Body of pancreas (tissue), 4 donors: Measurements from ENCODE around the gene OR7G2. TPM values are rescaled to one million over a fixed set of nuclear protein-coding genes. Genes with fewer than 3 reads are reported as not detected.
"Not testable (repeated sequence)": the region's sequence is repeated elsewhere in the genome, so short reads cannot be mapped to it uniquely, and the experiment has no call there.

ENCODE experiments used
- ATAC-seq: fragments of 150-250 bp; one replicate; pipeline ENCODE4 v1.9.1; 2016
- DNase-seq, 4 donors: peaks; one replicate each; pipeline ENCODE4 v3.0.0-alpha.2; 2019
- H3K27ac ChIP-seq, 4 donors: fragments of 200-600 bp; sonication (generic); 1 replicate in 3 of 4; 2 replicates in 1 of 4; pipeline versions ENCODE4 v1.5.1 to v1.6.1; 2016 to 2019; ENCODE audit warnings: mild to moderate bottlenecking in 1 of 4, mixed read lengths in 1 of 4, moderate library complexity in 1 of 4
- H3K27me3 ChIP-seq, 2 donors: fragments of 200-600 bp; sonication (generic); one replicate each; pipeline ENCODE4 v1.6.0; 2016; ENCODE audit warnings: mild to moderate bottlenecking in 1 of 2
- H3K36me3 ChIP-seq, 2 donors: fragments of 200-600 bp; sonication (generic); replicated peaks in 1 of 2; 2 replicates each; pipeline ENCODE4 v1.5.1; 2016; ENCODE audit warnings: low read depth in 2 of 2; ENCODE audit not compliant: insufficient read depth in 1 of 2
- H3K4me1 ChIP-seq: fragments of 200-600 bp; sonication (generic); one replicate; pipeline ENCODE4 v1.6.0; 2016
- H3K4me3 ChIP-seq, 2 donors: fragments of 200-600 bp; sonication (generic); 1 replicate in 1 of 2; 2 replicates in 1 of 2; pipeline ENCODE4 v1.5.1; 2016 to 2019
- H3K9me3 ChIP-seq, 3 donors: fragments of 200-600 bp; sonication (generic); 1 replicate in 2 of 3; 2 replicates in 1 of 3; pipeline ENCODE4 v1.5.1; 2016
- CTCF ChIP-seq, 7 experiments: fragments of 450-650 bp in 4 of 7; fragments of 200-600 bp in 3 of 7; sonication (generic) in 3 of 7; IDR thresholded peaks; one replicate each; pipeline ENCODE4 v1.5.1; 2016 to 2019; ENCODE audit warnings: antibody characterized with exemption in 7 of 7
- POLR2A ChIP-seq, 3 donors: fragments of 450-650 bp; IDR thresholded peaks; one replicate each; pipeline ENCODE4 v1.6.1; 2016; ENCODE audit warnings: antibody characterized with exemption in 3 of 3, mild to moderate bottlenecking in 2 of 3
- WGBS, 2 donors: methylation state at CpG; one replicate each; pipeline ENCODE4 v1.1.5; 2017; 5-methylcytosine and 5-hydroxymethylcytosine counted together
- intact Hi-C: fragments of 100-400 bp; cut with DNase I; formaldehyde crosslinking; loops from one replicate; pipeline ENCODE4 v1.15.1; 2023
- total RNA-seq, 2 donors: library from RNA; depleted of rRNA; stranded (reverse); fragments of >200 nt; gene quantifications; one replicate each; pipeline ENCODE4 v1.1.0, GENCODE V29; 2016

Gene OR7G2
- total RNA-seq, 2 donors from 2014 or later = not detected

- Histone ChIP-seq H3K27me3 (no peaks in the 10 kb centered on the region), H3K4me3 (no peak overlapping the region), H3K27ac (no peak overlapping the region), H3K4me1 (peaks cover 6% of the 10 kb centered on the region), H3K9me3 (no peaks in the 10 kb centered on the region), H3K36me3 (no peaks in the 10 kb centered on the region)
- DNase-seq (no peak), ATAC-seq (no peak)
- intact Hi-C loops = loop anchor here (5.0 kb wide), 1 partner anchor 420 kb away; no protein-coding TSS in a partner anchor
- 79 to 82% methylated on average over 2 to 10 of the region's 10 CpGs for WGBS, 2 donors
- TF ChIP-seq CTCF (IDR thresholded peaks at IDR 0.05) = no peak
These were observed 30.4 kb downstream of the OR7G2 start for GRCh38 chr19:9076901-9077300.

- Histone ChIP-seq H3K9me3 (no peaks in the 10 kb centered on the region), H3K4me3 (no peak overlapping the region), H3K36me3 (no peaks in the 10 kb centered on the region), H3K27ac (peak overlapping the region; percentile 48 to 72 (median 66)), H3K27me3 (no peaks in the 10 kb centered on the region), H3K4me1 (peaks cover 6% of the 10 kb centered on the region)
- ATAC-seq (peak; percentile 92), DNase-seq (peak; percentile 70 to 87 (median 81))
- no peak for TF ChIP-seq POLR2A (IDR thresholded peaks at IDR 0.05)
- TF ChIP-seq CTCF (IDR thresholded peaks at IDR 0.05) = no peak
- WGBS, 2 donors = 24 to 36% methylated on average over 13 to 15 of the region's 16 CpGs
- intact Hi-C loops = loop anchor here (5.0 kb wide), 1 partner anchor 418 kb away; no protein-coding TSS in a partner anchor
These were observed 32.0 kb downstream of the OR7G2 start for GRCh38 chr19:9075064-9075949.

GRCh38 chr19:9073806-9074205 lies 33.5 kb downstream of the OR7G2 start:
- no peak for ATAC-seq
- H3K4me1 ChIP-seq = peaks cover 6% of the 10 kb centered on the region
- no peaks in the 10 kb centered on the region for H3K36me3 ChIP-seq
- TF ChIP-seq POLR2A (IDR thresholded peaks at IDR 0.05) (no peak), CTCF (IDR thresholded peaks at IDR 0.05) (no peak)
- H3K27me3 ChIP-seq = no peaks in the 10 kb centered on the region
- H3K9me3 ChIP-seq = no peaks in the 10 kb centered on the region
- 55% methylated on average over 4 to 6 of the region's 6 CpGs for WGBS, 2 donors
- no peak for DNase-seq
- H3K4me3 ChIP-seq = no peak overlapping the region
- no peak overlapping the region for H3K27ac ChIP-seq
- intact Hi-C loops = no loop called here

DNA sequence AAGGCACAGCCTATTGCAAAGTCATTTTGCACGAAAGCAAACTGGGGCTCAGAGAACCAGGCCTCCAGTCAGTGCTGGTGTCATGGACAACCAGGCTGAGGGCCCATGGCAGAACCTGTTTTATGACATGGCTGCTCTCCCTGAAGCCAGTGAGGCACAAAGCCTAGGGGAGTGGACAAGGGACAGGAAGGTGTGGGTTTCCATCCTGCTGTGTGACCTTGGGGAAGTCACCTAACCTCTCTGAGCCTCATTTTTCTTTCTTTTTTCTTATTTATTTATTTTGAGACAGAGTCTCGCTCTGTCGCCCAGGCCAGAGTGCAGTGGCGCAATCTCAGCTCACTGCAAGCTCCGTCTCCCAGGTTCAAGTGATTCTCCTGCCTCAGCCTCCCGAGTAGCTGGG lies 35.6 kb downstream of the OR7G2 start:
- H3K27me3 ChIP-seq, H3K4me3 ChIP-seq, H3K36me3 ChIP-seq, ATAC-seq, H3K4me1 ChIP-seq, H3K9me3 ChIP-seq, intact Hi-C loops, H3K27ac ChIP-seq, DNase-seq: not testable (repeated sequence)
- 73 to 86% methylated on average over 6 of the region's 6 CpGs for WGBS, 2 donors

DNA sequence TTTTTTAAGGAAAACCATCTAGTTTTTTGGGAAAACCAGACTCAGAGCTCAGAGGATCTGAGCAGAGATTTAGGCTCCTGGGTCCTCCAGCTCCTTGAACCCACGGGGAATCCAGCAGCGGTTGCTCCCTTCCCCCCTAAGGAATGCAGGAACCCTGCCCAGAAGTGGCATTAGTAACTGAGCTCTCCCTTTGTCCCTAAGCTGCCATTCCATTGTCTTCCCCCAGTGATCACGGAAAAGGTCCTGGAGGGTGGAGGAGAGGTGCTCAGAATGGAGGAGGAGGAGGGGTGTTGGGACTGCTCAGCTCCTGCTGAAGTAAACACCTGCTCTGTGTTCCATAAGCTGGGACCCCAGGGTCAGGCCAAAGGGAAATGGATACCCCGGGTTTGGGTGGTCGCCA lies 37.2 kb downstream of the OR7G2 start:
- WGBS, 2 donors = 19 to 24% methylated on average over 4 to 5 of the region's 5 CpGs
- no peak for TF ChIP-seq CTCF (IDR thresholded peaks at IDR 0.05)
- no peak for TF ChIP-seq POLR2A (IDR thresholded peaks at IDR 0.05)
- ATAC-seq = no peak
- intact Hi-C loops = no loop called here
- Histone ChIP-seq H3K36me3 (no peaks in the 10 kb centered on the region), H3K27me3 (no peaks in the 10 kb centered on the region), H3K27ac (no peak overlapping the region), H3K9me3 (no peaks in the 10 kb centered on the region), H3K4me3 (no peak overlapping the region), H3K4me1 (peaks cover under 1% of the 10 kb centered on the region)
- no peak for DNase-seq
